Measurements from ENCODE around the gene PLEKHM3. TPM values are rescaled to one million over a fixed set of nuclear protein-coding genes. Genes with fewer than 3 reads are reported as not detected.

PLEKHM3 gene
- total and polyA plus RNA-seq, 2 of the 13 experiments (the other 11 are each of a cell fraction or from before 2014, with no cell fraction given): 4.5 to 4.7 TPM

DNA sequence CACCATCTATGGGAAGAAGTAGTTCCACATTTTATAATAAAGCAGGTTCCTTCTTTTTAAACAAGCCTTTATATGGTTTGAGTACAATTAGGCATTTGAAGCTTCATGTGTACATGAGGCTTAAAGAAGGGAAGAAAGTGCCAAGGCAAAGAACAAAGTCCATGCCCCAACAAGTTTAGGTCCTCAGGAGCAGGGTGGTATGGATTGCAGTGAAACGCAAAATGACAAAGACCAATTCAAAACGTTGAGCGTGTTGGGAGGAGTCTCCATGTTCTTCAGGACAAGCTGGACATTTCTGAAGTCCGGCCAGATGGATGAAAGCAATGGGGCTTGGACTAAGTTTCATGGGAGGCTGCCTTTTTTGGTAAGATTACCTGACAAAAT lies 176.8 kb downstream of the PLEKHM3 start (continued):
- TF ChIP-seq ZNF512 (CRISPR knock-in tag; IDR thresholded peaks at IDR 0.05) (no peak), ZNF660 (CRISPR knock-in tag; IDR thresholded peaks at IDR 0.05; ENCODE audit: borderline replicate concordance, low read depth) (no peak), HNF4G (IDR thresholded peaks at IDR 0.05; ENCODE audit: borderline replicate concordance, low read depth, low read length) (peak; percentile 78), HNF4G (CRISPR knock-in tag; IDR thresholded peaks at IDR 0.05; ENCODE audit: borderline replicate concordance, low read depth) (0 out of 2 replicates have a peak, but pooled peaks have one; percentile 28), ELF1 (CRISPR knock-in tag; IDR thresholded peaks at IDR 0.05) (0 out of 2 replicates have a peak, but pooled peaks have one; percentile 11), POLR2A (IDR thresholded peaks at IDR 0.05; ENCODE audit: insufficient read depth in 1 of 2, low read depth in 2 of 2, low read length in 2 of 2) (no peak), ZNF563 (CRISPR knock-in tag; IDR thresholded peaks at IDR 0.05) (no peak), CHD4 (IDR thresholded peaks at IDR 0.05; ENCODE audit: borderline replicate concordance, low read length) (no peak), TSC22D2 (CRISPR knock-in tag; IDR thresholded peaks at IDR 0.05; ENCODE audit: borderline replicate concordance) (no peak), NR2F6 (IDR thresholded peaks at IDR 0.05) (0 out of 2 replicates have a peak, but pooled peaks have one; percentile 24), NR2F6 (CRISPR knock-in tag; IDR thresholded peaks at IDR 0.05) (peak; percentile 33; the same call in 1 of the 2 replicates), SMARCC2 (IDR thresholded peaks at IDR 0.05) (no peak), NFKBIZ (CRISPR knock-in tag; IDR thresholded peaks at IDR 0.05) (no peak), KLF16 (CRISPR knock-in tag; IDR thresholded peaks at IDR 0.05) (0 out of 4 replicates have a peak, but pooled peaks of 1 of the 2 experiments have one; percentile 17), NR2F1 (CRISPR knock-in tag; IDR thresholded peaks at IDR 0.05) (no peak), HNRNPK (IDR thresholded peaks at IDR 0.05; ENCODE audit: low read depth, low read length, poor library complexity, severe bottlenecking) (no peak), BCL3 (CRISPR knock-in tag; IDR thresholded peaks at IDR 0.05) (peak; percentile 9; the same call in 1 of the 2 replicates), ZNF251 (CRISPR knock-in tag; IDR thresholded peaks at IDR 0.05) (no peak)
- TF ChIP-seq, protein P1, sequence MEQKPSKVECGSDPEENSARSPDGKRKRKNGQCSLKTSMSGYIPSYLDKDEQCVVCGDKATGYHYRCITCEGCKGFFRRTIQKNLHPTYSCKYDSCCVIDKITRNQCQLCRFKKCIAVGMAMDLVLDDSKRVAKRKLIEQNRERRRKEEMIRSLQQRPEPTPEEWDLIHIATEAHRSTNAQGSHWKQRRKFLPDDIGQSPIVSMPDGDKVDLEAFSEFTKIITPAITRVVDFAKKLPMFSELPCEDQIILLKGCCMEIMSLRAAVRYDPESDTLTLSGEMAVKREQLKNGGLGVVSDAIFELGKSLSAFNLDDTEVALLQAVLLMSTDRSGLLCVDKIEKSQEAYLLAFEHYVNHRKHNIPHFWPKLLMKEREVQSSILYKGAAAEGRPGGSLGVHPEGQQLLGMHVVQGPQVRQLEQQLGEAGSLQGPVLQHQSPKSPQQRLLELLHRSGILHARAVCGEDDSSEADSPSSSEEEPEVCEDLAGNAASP (CRISPR knock-in tag; IDR thresholded peaks at IDR 0.05; ENCODE audit: borderline replicate concordance): peak; percentile 64; the same call in 1 of the 2 replicates
- TF ChIP-seq, protein P2, sequence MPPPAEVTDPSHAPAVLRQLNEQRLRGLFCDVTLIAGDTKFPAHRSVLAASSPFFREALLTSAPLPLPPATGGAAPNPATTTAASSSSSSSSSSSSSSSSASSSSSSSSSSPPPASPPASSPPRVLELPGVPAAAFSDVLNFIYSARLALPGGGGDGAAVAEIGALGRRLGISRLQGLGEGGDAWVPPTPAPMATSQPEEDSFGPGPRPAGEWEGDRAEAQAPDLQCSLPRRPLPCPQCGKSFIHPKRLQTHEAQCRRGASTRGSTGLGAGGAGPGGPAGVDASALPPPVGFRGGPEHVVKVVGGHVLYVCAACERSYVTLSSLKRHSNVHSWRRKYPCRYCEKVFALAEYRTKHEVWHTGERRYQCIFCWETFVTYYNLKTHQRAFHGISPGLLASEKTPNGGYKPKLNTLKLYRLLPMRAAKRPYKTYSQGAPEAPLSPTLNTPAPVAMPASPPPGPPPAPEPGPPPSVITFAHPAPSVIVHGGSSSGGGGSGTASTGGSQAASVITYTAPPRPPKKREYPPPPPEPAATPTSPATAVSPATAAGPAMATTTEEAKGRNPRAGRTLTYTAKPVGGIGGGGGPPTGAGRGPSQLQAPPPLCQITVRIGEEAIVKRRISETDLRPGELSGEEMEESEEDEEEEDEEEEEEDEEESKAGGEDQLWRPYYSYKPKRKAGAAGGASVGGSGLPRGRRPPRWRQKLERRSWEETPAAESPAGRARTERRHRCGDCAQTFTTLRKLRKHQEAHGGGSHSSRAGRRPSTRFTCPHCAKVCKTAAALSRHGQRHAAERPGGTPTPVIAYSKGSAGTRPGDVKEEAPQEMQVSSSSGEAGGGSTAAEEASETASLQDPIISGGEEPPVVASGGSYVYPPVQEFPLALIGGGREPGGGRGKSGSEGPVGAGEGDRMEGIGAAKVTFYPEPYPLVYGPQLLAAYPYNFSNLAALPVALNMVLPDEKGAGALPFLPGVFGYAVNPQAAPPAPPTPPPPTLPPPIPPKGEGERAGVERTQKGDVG (CRISPR knock-in tag; IDR thresholded peaks at IDR 0.05; ENCODE audit: borderline replicate concordance): 0 out of 2 replicates have a peak, but pooled peaks have one; percentile 30
- TF ChIP-seq, protein P3, sequence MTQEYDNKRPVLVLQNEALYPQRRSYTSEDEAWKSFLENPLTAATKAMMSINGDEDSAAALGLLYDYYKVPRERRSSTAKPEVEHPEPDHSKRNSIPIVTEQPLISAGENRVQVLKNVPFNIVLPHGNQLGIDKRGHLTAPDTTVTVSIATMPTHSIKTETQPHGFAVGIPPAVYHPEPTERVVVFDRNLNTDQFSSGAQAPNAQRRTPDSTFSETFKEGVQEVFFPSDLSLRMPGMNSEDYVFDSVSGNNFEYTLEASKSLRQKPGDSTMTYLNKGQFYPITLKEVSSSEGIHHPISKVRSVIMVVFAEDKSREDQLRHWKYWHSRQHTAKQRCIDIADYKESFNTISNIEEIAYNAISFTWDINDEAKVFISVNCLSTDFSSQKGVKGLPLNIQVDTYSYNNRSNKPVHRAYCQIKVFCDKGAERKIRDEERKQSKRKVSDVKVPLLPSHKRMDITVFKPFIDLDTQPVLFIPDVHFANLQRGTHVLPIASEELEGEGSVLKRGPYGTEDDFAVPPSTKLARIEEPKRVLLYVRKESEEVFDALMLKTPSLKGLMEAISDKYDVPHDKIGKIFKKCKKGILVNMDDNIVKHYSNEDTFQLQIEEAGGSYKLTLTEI (CRISPR knock-in tag; conservative IDR thresholded peaks at IDR 0.05): no peak

All from HepG2 (cell line).